Lower leg skin (tissue), 4 donors: ENCODE data around the gene BMF. TPM values are rescaled to one million over a fixed set of nuclear protein-coding genes. Genes with fewer than 3 reads are reported as not detected.

ENCODE experiments used
- DNase-seq, 2 donors: peaks; one replicate each; pipeline ENCODE4 v3.0.0-alpha.2; 2019; ENCODE audit warnings: low spot score in 2 of 2
- H3K4me3 ChIP-seq: fragments of 200-600 bp; sonication (generic); 2 replicates; pipeline ENCODE4 v1.5.1; 2017; ENCODE audit warnings: mild to moderate bottlenecking, low read depth; ENCODE audit not compliant: poor library complexity, severe bottlenecking
- POLR2A ChIP-seq, 2 donors: fragments of 450-650 bp; IDR thresholded peaks; one replicate each; pipeline ENCODE4 v1.6.1; 2016 to 2017; ENCODE audit warnings: antibody characterized with exemption in 2 of 2, mild to moderate bottlenecking in 1 of 2, moderate library complexity in 1 of 2
- WGBS, 2 donors: methylation state at CpG; one replicate each; pipeline ENCODE4 v1.1.5; 2018; 5-methylcytosine and 5-hydroxymethylcytosine counted together
- intact Hi-C: fragments of 100-400 bp; cut with DNase I; formaldehyde crosslinking; loops from one replicate; pipeline ENCODE4 v1.15.0; 2023; ENCODE audit warnings: low total_unique reads
- total RNA-seq, 4 donors: library from RNA; depleted of rRNA; stranded (reverse); fragments of >200 nt; gene quantifications; one replicate each; pipeline ENCODE4 v1.1.0, GENCODE V29; 2016
- TF ChIP-seq, protein P1 (sequence below), 3 donors: fragments of 450-650 bp; IDR thresholded peaks; one replicate each; pipeline ENCODE4 v1.5.1; 2016; ENCODE audit warnings: antibody characterized with exemption in 3 of 3, mild to moderate bottlenecking in 3 of 3, moderate library complexity in 2 of 3

BMF gene
- total RNA-seq, 4 donors from 2014 or later = 2.1 to 11.8 (median 8.4) TPM

DNA sequence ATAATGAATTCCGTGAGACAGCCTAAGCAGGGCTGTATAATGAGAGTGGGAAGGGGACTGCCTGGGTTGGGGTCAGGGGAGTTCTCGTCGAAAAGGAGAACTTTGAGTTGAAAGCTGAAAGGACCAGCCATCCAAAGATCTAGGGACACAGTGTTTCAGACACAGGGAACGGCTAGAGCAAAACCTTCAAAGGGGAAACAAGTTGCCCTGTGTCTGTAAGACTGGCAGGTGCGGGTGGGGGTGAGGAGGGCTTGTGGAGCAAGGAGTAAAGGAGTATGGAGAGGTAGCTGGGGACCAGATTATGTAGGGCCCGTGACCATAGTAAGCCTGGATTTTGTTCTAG lies 68.4 kb downstream of the BMF start:
- DNase-seq = no peak
- TF ChIP-seq, protein P1, sequence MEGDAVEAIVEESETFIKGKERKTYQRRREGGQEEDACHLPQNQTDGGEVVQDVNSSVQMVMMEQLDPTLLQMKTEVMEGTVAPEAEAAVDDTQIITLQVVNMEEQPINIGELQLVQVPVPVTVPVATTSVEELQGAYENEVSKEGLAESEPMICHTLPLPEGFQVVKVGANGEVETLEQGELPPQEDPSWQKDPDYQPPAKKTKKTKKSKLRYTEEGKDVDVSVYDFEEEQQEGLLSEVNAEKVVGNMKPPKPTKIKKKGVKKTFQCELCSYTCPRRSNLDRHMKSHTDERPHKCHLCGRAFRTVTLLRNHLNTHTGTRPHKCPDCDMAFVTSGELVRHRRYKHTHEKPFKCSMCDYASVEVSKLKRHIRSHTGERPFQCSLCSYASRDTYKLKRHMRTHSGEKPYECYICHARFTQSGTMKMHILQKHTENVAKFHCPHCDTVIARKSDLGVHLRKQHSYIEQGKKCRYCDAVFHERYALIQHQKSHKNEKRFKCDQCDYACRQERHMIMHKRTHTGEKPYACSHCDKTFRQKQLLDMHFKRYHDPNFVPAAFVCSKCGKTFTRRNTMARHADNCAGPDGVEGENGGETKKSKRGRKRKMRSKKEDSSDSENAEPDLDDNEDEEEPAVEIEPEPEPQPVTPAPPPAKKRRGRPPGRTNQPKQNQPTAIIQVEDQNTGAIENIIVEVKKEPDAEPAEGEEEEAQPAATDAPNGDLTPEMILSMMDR (IDR thresholded peaks at IDR 0.05) = no peak
- no peak for TF ChIP-seq POLR2A (IDR thresholded peaks at IDR 0.05)
- intact Hi-C loops = loop anchor here (10.0 kb wide), 1 partner anchor 65 kb away; the partner anchor contains the start of gene BMF
- WGBS, 2 donors = 68 to 69% methylated on average over 6 of the region's 6 CpGs
- no peak overlapping the region for H3K4me3 ChIP-seq

DNA sequence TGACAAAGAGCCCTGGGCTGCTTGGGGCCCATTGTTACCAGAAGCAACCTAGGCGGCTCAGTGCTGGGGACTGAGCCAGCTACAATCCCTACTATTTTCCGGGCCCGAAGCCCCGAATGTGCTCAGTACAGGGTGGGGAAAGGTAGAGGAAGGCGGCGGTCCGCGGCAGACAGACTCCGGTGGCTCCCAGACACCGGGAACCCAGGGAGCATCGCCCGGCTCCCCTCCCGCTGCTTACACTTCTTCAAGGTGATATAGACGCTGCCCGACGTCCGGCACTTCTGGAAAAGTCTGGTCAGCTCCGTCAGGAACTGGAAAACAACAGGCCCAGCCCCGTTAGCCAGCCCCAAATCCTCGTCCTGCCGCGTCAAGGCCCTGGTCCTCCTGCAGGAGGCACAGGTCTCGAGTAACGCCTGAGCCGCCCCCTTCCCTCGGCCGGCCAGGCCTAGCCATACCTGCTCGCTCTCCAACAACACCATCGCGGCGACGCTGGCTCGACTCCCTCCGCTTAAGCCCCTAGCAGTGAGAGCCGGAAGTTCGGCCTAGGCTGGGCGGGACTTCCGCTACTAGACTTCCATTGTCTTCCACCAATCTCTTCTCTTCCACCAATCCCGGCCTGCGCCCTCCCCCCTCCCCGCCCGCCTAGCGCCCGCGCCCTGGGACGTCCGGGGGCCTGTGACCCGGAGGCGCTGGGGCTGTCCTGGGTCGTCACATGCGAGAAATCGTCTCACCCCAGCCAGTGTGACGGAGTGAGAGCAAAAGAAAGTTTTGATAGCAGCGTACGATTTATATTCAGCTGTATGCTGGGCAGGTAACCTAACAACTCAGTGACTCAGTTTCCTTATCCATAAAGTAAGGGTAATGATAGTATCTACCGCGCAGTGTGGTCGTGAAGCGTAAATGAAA lies 69.8 kb downstream of the BMF start, which contains the start of gene SRP14:
SRP14 (minus strand) TSS at position 544 of the 906 bp plus-strand sequence; CDS start at position 479, 65 bp downstream.
- peak; percentile 95 to 99 for DNase-seq
- 0 to 1% methylated on average over 43 to 57 of the region's 59 CpGs for WGBS, 2 donors
- H3K4me3 ChIP-seq = peak within 1 kb of the TSS; percentile 75
- no peak for TF ChIP-seq POLR2A (IDR thresholded peaks at IDR 0.05)
- TF ChIP-seq, protein P1 (IDR thresholded peaks at IDR 0.05) = peak in 1 of 3 donors; percentile 64
- intact Hi-C loops = no loop called here

DNA sequence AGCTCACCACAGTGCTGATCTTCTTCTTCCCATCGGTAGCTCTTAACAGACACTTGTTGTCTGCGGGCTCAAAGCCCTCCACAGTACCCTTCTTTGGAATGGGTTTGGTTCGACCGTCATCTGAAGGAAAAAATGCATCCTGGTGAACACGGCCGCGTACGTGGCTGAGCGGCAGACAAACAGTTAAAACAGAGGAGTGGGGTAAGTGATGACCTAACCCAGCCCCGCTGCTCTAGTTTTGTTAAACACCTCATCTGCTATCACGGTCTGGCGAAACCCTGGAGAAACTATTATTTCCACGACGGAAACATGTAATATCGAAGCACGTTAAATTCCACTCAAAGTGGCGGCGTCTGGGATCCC lies 70.4 kb downstream of the BMF start:
- no peak for TF ChIP-seq POLR2A (IDR thresholded peaks at IDR 0.05)
- TF ChIP-seq, protein P1 (IDR thresholded peaks at IDR 0.05) = no peak
- no peak for DNase-seq
- 1 to 2% methylated on average over 18 of the region's 18 CpGs for WGBS, 2 donors
- H3K4me3 ChIP-seq = peak overlapping the region; percentile 75
- intact Hi-C loops = no loop called here

Other genes with a start within 250 kb of the BMF start
- 1 to 10 TPM in 3 of 4 donors, under 1 TPM in 1; 0.53 to 6.2 (median 3.0) TPM for gene GPR176, start 188.6 kb downstream of the BMF start, total RNA-seq
- gene EIF2AK4, start 174.8 kb downstream of the BMF start, total RNA-seq = 10 to 100 TPM; 14.3 to 23.0 (median 15.0) TPM
- gene SRP14, start 69.7 kb downstream of the BMF start, total RNA-seq = 100 to 1,000 TPM; 177 to 220 (median 201) TPM
- gene BUB1B, start 52.2 kb upstream of the BMF start, total RNA-seq = 1 to 10 TPM; 1.3 to 4.5 (median 2.1) TPM
- 10 to 100 TPM; 48.3 to 83.9 (median 70.4) TPM for gene PAK6, start 130.2 kb upstream of the BMF start, total RNA-seq
- gene ANKRD63, start 174.2 kb upstream of the BMF start, total RNA-seq = not detected
- gene PLCB2, start 199.1 kb upstream of the BMF start, total RNA-seq = 1 to 10 TPM in 3 of 4 donors, under 1 TPM in 1; 0.88 to 4.2 (median 2.3) TPM
- gene INAFM2, start 214.8 kb upstream of the BMF start, total RNA-seq = 10 to 100 TPM in 2 of 4 donors, 1 to 10 TPM in 2; 6.8 to 13.8 (median 10.0) TPM
- 10 to 100 TPM; 17.4 to 28.6 (median 24.7) TPM for gene CCDC9B, start 232.1 kb upstream of the BMF start, total RNA-seq
- gene PHGR1, start 242.2 kb upstream of the BMF start, total RNA-seq = 1 to 10 TPM in 1 of 4 donors, not detected in 3; 3.1 TPM
- gene DISP2, start 249.3 kb upstream of the BMF start, total RNA-seq = under 1 TPM in 3 of 4 donors, not detected in 1; 0.05 to 0.08 (median 0.06) TPM